GM23248 (cell line): ENCODE measurements around the gene ZNF627. TPM values are rescaled to one million over a fixed set of nuclear protein-coding genes. Genes with fewer than 3 reads are reported as not detected.
"Not testable (repeated sequence)": the region's sequence is repeated elsewhere in the genome, so short reads cannot be mapped to it uniquely, and the experiment has no call there.

ENCODE experiments used
- DNase-seq: peaks from one replicate; pipeline ENCODE4 v3.0.0-alpha.2; 2015
- H2AFZ ChIP-seq: fragments of 200-600 bp; sonication (generic); 2 replicates; pipeline ENCODE4 v1.6.1; 2016; ENCODE audit warnings: antibody characterized with exemption
- H3F3A ChIP-seq: fragments of 200-600 bp; sonication (generic); 2 replicates; pipeline ENCODE4 v1.6.1; 2016; ENCODE audit warnings: mild to moderate bottlenecking, antibody characterized with exemption, mixed run types; ENCODE audit not compliant: insufficient read depth
- H3K27ac ChIP-seq: fragments of 200-600 bp; sonication (generic); 2 replicates; pipeline ENCODE4 v1.5.1; 2016; ENCODE audit warnings: mild to moderate bottlenecking
- H3K27me3 ChIP-seq: fragments of 200-600 bp; sonication (generic); replicated peaks from 2 replicates; pipeline ENCODE4 v1.6.1; 2016; ENCODE audit warnings: mild to moderate bottlenecking; ENCODE audit not compliant: insufficient read depth
- H3K36me3 ChIP-seq: fragments of 200-600 bp; sonication (generic); 2 replicates; pipeline ENCODE4 v1.6.1; 2016; ENCODE audit warnings: low read depth, mild to moderate bottlenecking
- H3K4me1 ChIP-seq: fragments of 200-600 bp; sonication (generic); 2 replicates; pipeline ENCODE4 v1.6.1; 2016; ENCODE audit warnings: mild to moderate bottlenecking; ENCODE audit not compliant: insufficient read depth
- H3K4me2 ChIP-seq: fragments of 200-600 bp; sonication (generic); one replicate; pipeline ENCODE4 v1.6.1; 2016; ENCODE audit warnings: mild to moderate bottlenecking; ENCODE audit not compliant: unreplicated experiment
- H3K4me3 ChIP-seq: fragments of 200-600 bp; sonication (generic); 2 replicates; pipeline ENCODE4 v1.5.1; 2016; ENCODE audit warnings: mild to moderate bottlenecking
- H3K79me2 ChIP-seq: fragments of 200-600 bp; sonication (generic); 2 replicates; pipeline ENCODE4 v1.6.1; 2016; ENCODE audit warnings: mild to moderate bottlenecking; ENCODE audit not compliant: insufficient read depth
- H3K9ac ChIP-seq: fragments of 200-600 bp; sonication (generic); 2 replicates; pipeline ENCODE4 v1.6.1; 2016; ENCODE audit warnings: mild to moderate bottlenecking
- H3K9me2 ChIP-seq: fragments of 200-600 bp; sonication (generic); 2 replicates; pipeline ENCODE4 v1.6.1; 2016; ENCODE audit warnings: mixed run types, mild to moderate bottlenecking, moderate library complexity; ENCODE audit not compliant: insufficient read depth
- H3K9me3 ChIP-seq: fragments of 200-600 bp; sonication (generic); one replicate; pipeline ENCODE4 v1.6.1; 2017; ENCODE audit warnings: low read depth
- H4K20me1 ChIP-seq: fragments of 200-600 bp; sonication (generic); 2 replicates; pipeline ENCODE4 v1.6.0; 2016; ENCODE audit not compliant: insufficient read depth
- EZH2 ChIP-seq: fragments of 200-600 bp; sonication (generic); IDR thresholded peaks from 2 replicates; pipeline ENCODE4 v1.6.1; 2018; ENCODE audit warnings: antibody characterized with exemption, mild to moderate bottlenecking; ENCODE audit not compliant: insufficient read depth, poor library complexity, severe bottlenecking
- EZH2phosphoT487 ChIP-seq: fragments of 200-600 bp; sonication (generic); IDR thresholded peaks from 2 replicates; pipeline ENCODE4 v1.6.1; 2018; ENCODE audit warnings: antibody characterized with exemption, moderate library complexity, mild to moderate bottlenecking, low read depth; ENCODE audit not compliant: insufficient read depth
- WGBS, 2 experiments: methylation state at CpG; one replicate each; pipeline ENCODE4 v1.1.6; 2015 to 2017; ENCODE audit warnings: low lambda C conversion rate in 2 of 2, low coverage in 1 of 2; ENCODE audit errors: missing lambda C conversion rate in 2 of 2; 5-methylcytosine and 5-hydroxymethylcytosine counted together
- in situ Hi-C: fragments of 300-500 bp; cut with MboI; formaldehyde crosslinking; loops from 2 replicates; pipeline ENCODE4 v1.15.0; 2020
- polyA plus RNA-seq: library from polyadenylated mRNA; unstranded; fragments of >200 nt; fragmentation: Nextera tagmentation; extraction: Ambion mirVana; gene quantifications from 2 replicates; pipeline ENCODE4 v1.2.1, GENCODE V29; 2016
- total RNA-seq: library from RNA; depleted of rRNA; stranded (reverse); fragments of >200 nt; shearing (Covaris generic); gene quantifications from 2 replicates; pipeline ENCODE4 v1.2.3, GENCODE V29; 2014

ZNF627 gene
- total and polyA plus RNA-seq, 2 experiments from 2014 or later = 7.7 to 13.8 TPM

DNA sequence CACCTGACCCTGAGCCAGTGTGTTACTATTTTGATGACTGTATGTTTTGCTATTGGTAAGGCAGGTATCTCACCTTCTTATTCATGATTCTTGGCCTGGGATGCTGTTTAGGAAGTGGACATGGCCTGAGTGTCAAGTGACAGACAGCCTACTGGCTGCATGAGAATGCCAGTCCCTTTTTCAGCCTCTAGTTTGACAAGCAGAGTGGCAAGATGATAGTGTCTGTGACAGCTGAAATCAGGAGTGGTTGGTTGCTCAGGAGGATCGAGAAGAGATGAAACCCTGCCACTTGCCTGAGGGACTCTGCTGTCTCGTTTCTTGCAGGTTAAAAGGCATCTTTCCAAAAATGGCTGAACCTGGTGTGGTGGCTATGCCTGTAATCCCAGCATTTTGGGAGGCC, 31.1 kb upstream of the ZNF627 start:
- Histone ChIP-seq H3K4me1 (no peaks in the 10 kb centered on the region), H2AFZ (no peak overlapping the region), H3F3A (no peaks in the 10 kb centered on the region), H3K36me3 (no peaks in the 10 kb centered on the region), H3K9me3 (no peaks in the 10 kb centered on the region), H4K20me1 (no peaks in the 10 kb centered on the region), H3K27ac (no peak overlapping the region), H3K27me3 (no peaks in the 10 kb centered on the region), H3K79me2 (no peaks in the 10 kb centered on the region), H3K4me3 (no peak overlapping the region), H3K9ac (no peak overlapping the region), H3K9me2 (no peaks in the 10 kb centered on the region), H3K4me2 (no peak overlapping the region)
- TF ChIP-seq EZH2 = no peak
- no peak for TF ChIP-seq EZH2phosphoT487
- in situ Hi-C loops = no loop called here
- no peak for DNase-seq
- 68 to 71% methylated on average over 2 of the region's 2 CpGs for WGBS, 2 experiments

- Histone ChIP-seq H3K79me2 (no peaks in the 10 kb centered on the region), H3K9me2 (no peaks in the 10 kb centered on the region), H3K4me2 (no peak overlapping the region), H3K9ac (no peak overlapping the region), H3K4me3 (no peak overlapping the region), H3K27me3 (no peaks in the 10 kb centered on the region), H3K9me3 (no peaks in the 10 kb centered on the region), H3K4me1 (no peaks in the 10 kb centered on the region), H3F3A (no peaks in the 10 kb centered on the region), H2AFZ (no peak overlapping the region), H4K20me1 (no peaks in the 10 kb centered on the region), H3K27ac (no peak overlapping the region), H3K36me3 (no peaks in the 10 kb centered on the region)
- in situ Hi-C loops = no loop called here
- WGBS, 2 experiments = 63 to 64% methylated on average over 5 of the region's 5 CpGs
- TF ChIP-seq EZH2phosphoT487 = no peak
- TF ChIP-seq EZH2 = no peak
- no peak for DNase-seq
These were observed 27.2 kb upstream of the ZNF627 start for GRCh38 chr19:11570039-11570462.

- H3F3A ChIP-seq, H3K9me3 ChIP-seq, H3K9me2 ChIP-seq, H3K27me3 ChIP-seq, H2AFZ ChIP-seq, H3K4me1 ChIP-seq, H3K27ac ChIP-seq, H3K79me2 ChIP-seq, in situ Hi-C loops, H4K20me1 ChIP-seq, H3K4me2 ChIP-seq, DNase-seq, H3K36me3 ChIP-seq, H3K9ac ChIP-seq, H3K4me3 ChIP-seq: not testable (repeated sequence)
- WGBS, 2 experiments = 76 to 81% methylated on average over 6 of the region's 6 CpGs
These were observed 23.9 kb upstream of the ZNF627 start for GRCh38 chr19:11573354-11573753.

DNA sequence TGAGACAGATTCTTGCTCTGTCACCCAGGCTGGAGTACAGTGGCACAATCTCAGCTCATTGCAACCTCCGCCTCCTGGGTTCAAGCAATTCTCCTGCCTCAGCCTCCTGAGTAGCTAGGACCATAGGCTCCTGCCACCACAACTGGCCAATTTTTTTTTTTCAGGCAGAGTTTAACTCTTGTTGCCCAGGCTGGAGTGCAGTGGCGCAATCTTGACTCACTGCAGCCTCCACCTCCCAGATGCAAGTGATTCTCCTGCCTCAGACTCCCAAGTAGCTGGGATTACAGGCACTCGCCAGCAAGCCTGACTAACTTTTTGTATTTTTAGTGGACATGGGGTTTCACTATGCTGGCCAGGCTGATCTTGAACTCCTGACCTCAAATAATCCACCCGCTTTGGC, 23.5 kb upstream of the ZNF627 start:
- H3K27ac ChIP-seq, DNase-seq, H2AFZ ChIP-seq, H3K4me3 ChIP-seq, H3K9me2 ChIP-seq, H3K27me3 ChIP-seq, H4K20me1 ChIP-seq, H3K79me2 ChIP-seq, H3K4me2 ChIP-seq, H3K36me3 ChIP-seq, H3K4me1 ChIP-seq, H3K9me3 ChIP-seq, H3F3A ChIP-seq, in situ Hi-C loops, H3K9ac ChIP-seq: not testable (repeated sequence)
- 78 to 85% methylated on average over 4 of the region's 4 CpGs for WGBS, 2 experiments

DNA sequence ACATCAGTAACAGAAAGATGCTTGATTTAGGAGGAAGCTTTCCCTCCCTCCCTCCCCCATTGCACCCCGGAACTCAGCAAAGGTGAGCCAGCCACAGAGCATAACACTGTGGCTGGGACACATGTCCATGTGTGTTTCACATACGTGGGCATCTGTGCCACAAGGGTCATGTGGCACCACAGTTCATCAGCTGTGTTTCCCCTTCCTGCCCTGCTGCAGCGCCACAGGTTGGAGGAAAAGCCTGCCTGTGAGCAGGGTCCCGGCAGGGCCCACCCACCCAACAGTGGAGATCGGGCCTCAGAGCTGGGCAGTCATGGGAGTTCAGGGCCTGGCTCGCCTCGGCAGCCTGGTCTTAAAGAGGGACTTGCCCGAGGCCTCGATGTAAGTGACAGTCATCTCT, 22.6 kb upstream of the ZNF627 start:
- Histone ChIP-seq H2AFZ (no peak overlapping the region), H3K36me3 (no peaks in the 10 kb centered on the region), H3K9me2 (no peaks in the 10 kb centered on the region), H3K9ac (no peak overlapping the region), H3K9me3 (no peaks in the 10 kb centered on the region), H3K4me3 (no peak overlapping the region), H3F3A (no peaks in the 10 kb centered on the region), H3K27me3 (no peaks in the 10 kb centered on the region), H3K4me1 (no peaks in the 10 kb centered on the region), H3K4me2 (no peak overlapping the region), H4K20me1 (no peaks in the 10 kb centered on the region), H3K79me2 (no peaks in the 10 kb centered on the region), H3K27ac (no peak overlapping the region)
- in situ Hi-C loops = no loop called here
- TF ChIP-seq EZH2phosphoT487 (no peak), EZH2 (no peak)
- no peak for DNase-seq
- 69 to 81% methylated on average over 9 of the region's 9 CpGs for WGBS, 2 experiments
